HG02571 (cell line): ENCODE measurements around the gene CD58.
"Not testable (repeated sequence)": the region's sequence is repeated elsewhere in the genome, so short reads cannot be mapped to it uniquely, and the experiment has no call there.

Source experiments
- ATAC-seq: cut with Tn5 transposase; IDR thresholded peaks from one replicate; pipeline ENCODE4 v1.9.1; 2021; ENCODE audit warnings: mild to moderate bottlenecking, moderate library complexity; ENCODE audit not compliant: unreplicated experiment

Gene CD58

GRCh38 chr1:116593401-116593800 is 22.6 kb upstream of the CD58 start:
- not testable (repeated sequence) for ATAC-seq

- ATAC-seq = not testable (repeated sequence)
These were observed 21.3 kb upstream of the CD58 start for GRCh38 chr1:116591951-116592605.

- not testable (repeated sequence) for ATAC-seq
These were observed 20.5 kb upstream of the CD58 start for GRCh38 chr1:116591006-116591950.

GRCh38 chr1:116590359-116591005 is 19.7 kb upstream of the CD58 start:
- not testable (repeated sequence) for ATAC-seq

DNA sequence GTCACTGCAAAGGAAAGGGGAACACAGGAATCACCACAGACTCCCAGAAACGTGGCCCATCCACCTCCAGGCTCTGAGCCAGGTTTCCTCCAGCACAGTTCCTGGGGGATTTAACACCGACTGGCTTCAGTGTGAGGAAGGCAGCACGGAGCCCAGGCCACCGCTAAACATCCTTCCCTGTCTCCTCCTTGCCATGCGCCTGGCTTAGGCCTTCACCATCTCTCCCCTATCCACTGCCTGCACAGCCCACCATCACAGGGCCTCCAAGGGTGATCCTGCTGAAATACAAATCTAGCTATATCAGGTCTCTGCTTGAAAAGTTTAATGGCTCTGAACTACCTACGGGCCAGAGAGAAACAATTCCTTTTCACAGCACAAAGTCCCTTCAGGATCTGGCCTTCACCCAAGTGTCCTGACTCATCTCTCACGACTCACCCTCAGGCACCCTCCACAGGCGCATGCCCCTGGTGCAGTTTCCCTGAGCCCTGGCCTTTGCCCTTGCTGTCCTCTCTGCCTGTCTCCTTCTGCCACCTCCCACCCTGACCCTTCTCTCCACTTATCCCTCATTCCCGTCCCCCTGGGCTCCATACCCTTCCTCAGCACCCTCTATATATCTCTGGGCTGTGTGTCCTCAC is 18.4 kb upstream of the CD58 start:
- not testable (repeated sequence) for ATAC-seq

DNA sequence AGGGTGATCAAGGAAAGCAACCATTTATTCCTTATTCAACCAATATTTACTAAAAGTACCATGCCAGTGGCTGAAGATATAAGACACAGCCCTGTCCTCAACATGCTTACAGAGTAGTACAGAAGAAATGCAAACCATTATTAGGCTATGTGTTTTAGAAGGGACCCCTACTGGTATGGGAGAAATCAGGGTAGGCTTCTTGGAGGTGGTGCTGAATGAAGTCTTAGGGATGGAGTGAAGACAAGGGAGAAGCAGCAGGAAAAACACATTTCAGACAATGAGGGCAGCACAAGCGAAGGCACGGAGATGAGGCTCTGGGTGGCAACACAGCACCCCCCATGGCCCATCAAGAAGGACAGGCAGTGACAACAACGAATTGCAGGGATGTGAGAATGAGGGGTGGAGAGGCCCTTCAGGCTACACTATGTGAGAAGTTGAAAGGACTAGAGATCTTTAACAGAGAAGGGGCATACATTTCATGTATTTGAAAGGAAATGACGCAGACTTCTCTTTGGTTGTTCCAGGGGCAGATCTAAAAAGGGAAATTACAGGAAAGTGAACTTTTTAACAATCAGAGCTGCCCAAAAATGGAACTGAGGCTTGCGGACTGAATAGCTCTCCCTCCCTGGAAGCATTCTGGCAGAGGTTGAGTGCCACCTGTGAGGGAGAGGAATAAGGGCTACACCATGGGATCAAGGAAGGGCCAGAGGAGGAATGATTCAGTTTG is 16.8 kb upstream of the CD58 start:
- ATAC-seq = no peak

GRCh38 chr1:116586741-116587143 is 15.9 kb upstream of the CD58 start:
- ATAC-seq = peak; percentile 54

DNA sequence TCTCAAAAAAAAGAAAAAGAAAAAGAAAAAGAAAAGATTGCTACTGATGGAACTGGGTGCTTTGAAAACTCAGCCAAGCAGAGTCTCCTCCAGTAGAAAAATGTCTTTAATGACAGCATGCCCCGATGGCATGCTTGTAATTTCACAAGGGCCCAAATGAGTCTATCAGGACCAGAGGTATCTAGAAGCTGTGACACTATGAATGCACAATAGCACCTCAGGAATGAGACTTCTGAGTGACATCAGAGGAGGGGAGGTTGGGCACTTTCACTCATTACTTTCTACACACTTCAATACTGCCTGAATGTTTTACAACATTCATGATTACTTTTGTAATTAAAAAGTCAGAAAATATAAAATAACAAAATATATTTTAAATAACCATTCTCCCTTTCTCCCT is 15.1 kb upstream of the CD58 start:
- no peak for ATAC-seq

GRCh38 chr1:116581323-116581885 is 10.6 kb upstream of the CD58 start:
- ATAC-seq = no peak

GRCh38 chr1:116580446-116581322 is 9.9 kb upstream of the CD58 start:
- ATAC-seq = no peak

DNA sequence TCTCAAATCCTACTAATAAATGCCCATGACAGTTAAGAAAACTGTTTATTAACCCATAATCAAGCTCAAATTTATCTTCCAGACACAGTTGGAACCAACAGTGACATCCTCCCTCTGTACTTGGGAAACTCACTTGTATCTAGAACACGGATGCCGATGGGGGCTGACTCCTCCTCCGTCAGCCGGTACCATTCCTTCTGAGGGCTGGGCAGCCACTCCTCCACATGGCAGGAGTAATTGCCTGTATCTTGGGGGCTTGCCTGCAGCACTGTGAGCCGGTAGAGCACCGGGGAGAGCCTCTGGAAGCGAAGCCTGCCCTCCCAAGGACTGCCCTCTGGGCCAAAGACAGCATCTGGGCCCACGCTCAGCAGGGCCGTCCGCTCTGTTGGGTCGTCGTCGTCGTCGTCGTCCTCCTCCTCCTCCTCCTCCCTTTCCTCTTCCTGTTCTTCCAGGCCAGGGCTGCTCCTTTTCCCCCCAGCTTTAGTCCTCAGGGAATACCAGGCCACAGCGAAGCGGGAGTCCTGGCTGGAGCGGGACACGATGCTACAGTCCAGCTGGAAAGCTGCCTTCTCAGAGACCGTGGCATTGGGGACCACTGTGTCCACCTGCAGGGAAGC is 8.5 kb upstream of the CD58 start:
- ATAC-seq = no peak

- no peak for ATAC-seq
These were observed 7.8 kb upstream of the CD58 start for GRCh38 chr1:116578581-116578980.

DNA sequence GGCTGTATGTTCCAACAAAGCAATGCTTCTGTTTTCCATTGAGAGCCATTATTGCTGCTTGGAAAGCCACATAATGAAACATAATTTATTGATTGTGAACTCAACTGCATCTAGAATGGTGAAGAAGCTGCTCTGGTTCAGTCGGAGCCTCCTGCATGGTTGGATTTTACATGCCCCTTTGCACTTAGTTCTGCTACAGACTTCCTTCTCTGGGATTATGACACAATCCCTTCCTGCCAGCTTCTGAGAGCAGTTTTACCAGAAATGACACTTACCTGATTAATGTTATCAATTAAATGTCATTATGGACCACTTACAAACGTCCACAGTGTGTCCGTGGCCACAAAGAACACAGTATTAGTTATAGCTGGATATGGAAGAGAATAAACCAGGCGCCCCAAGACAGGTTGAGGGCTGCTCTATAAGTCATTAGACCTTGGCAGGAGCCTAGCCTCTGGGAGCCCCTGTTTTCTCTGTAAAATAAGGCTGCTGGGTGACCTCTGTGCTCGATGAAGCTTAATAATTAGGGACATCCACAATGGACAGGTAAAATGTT is 7.0 kb upstream of the CD58 start:
- no peak for ATAC-seq

DNA sequence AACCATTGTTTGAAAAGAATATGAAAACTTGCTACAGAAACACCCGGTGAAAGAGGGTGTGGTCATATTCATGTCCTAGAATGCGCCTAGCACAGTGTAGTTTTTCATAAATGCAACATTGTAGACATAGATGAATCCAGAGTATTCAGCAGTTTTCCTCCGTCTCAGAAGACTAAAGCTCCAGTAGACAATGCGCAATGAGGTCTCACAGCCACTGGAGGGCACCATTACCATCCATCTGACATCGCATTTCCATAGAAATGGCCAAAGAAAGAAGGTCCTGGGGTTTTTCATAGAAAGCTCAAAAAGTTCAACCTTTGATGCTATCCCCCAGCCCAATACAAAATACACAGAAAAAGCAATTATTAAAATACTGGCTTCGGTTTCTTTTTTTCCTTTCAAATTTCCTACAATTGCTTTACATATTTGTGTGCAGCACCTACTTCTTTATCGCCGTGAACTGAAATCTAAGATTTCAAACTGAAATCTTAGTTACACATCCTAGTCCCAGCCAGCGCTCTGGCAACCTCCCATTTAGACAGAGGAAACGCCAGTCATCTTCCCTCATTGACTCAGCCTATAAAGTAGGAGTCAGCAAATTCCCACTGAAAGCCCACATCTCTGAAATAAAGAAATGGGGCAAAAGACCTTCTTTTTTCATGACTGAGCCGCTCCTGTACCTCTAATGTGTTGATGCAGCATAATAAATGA is 3.9 kb upstream of the CD58 start:
- ATAC-seq = no peak

DNA sequence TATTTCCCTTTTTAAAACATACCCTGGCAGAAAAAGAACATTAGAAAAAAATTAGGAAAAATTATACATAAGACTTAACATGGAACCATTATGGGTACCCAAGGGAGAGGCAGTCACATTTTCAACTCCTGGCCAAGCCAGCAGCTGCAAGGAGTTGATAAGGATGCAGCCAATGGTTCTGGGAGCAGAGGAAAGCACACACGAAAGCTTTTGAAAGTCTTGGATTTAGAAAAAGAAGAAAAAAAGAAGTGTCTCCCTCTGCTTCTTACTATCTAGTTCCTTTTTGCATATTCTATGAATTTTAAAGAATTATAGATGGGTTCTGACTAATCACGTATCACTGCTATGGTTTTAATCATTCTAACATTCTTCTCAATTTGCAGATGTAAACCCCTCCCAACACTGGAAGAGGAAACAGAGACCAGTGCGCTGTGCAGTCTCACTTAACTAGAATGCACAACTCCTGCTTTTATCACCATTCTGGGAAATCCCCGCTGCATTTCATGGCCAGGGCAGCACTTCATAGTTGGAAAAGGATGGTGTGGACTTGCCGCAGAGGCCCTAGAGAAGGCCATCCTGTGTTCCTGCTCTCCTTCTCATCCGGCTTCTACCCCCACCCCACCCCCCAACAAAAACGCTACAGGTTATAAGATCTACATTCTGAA is 2.7 kb upstream of the CD58 start:
- ATAC-seq = no peak

DNA sequence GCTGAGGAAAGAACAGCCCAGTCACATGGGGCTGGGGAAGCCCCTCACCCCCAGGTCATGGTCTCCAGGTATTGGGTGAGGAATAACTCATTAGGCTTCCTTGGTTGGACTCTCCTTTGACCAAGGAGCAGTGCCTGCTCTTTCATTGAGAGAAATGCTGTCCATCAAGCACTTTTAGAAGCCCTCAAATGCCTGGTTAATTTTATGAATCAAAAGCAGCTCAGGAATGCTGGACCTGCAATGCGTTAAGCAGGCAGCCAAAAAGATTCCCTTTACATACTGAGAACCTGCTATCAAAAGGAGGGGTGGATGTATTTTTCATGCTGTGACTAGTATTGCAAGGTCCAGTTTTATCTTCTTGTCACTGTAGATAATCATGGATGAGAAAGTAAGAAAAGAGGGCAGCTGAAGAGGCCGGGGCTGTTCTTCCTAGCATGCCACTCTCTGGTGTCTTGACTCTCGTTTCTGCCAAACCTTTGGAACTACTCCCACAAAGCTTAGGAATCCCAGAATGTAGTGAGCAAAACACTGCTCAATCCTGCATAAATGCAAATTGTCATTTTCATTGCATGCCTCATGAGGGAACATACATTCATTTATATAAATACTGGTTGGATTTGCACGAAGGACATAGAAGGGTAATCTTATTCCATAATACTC is 2.1 kb upstream of the CD58 start:
- no peak for ATAC-seq

GRCh38 chr1:116572099-116572498 is 1.3 kb upstream of the CD58 start:
- ATAC-seq = no peak
